Gastroesophageal sphincter (tissue), 3 donors: ENCODE data around the gene KRTCAP3.

Experiments used
- CTCF ChIP-seq, 4 experiments: fragments of 200-600 bp in 2 of 4; fragments of 450-650 bp in 2 of 4; sonication (generic) in 1 of 4; IDR thresholded peaks; one replicate each; pipeline ENCODE4 v1.5.1; 2017 to 2019; ENCODE audit warnings: antibody characterized with exemption in 4 of 4, mild to moderate bottlenecking in 2 of 4, moderate library complexity in 2 of 4
- POLR2A ChIP-seq, 2 donors: fragments of 450-650 bp; IDR thresholded peaks; one replicate each; pipeline ENCODE4 v1.6.1; 2017; ENCODE audit warnings: antibody characterized with exemption in 2 of 2, mild to moderate bottlenecking in 2 of 2, moderate library complexity in 1 of 2

- TF ChIP-seq CTCF (IDR thresholded peaks at IDR 0.05) (no peak), POLR2A (IDR thresholded peaks at IDR 0.05) (no peak)
Observed at GRCh38 chr2:27493948-27494283, 51.7 kb downstream of the KRTCAP3 start.
